DND-41 (cell line): ENCODE results near the gene SGPL1.

Experiments
- ATAC-seq: fragments of 200-7000 bp; cut with Tn5 transposase; 3 replicates; pipeline ENCODE4 v1.9.1; 2021; ENCODE audit warnings: low read depth; ENCODE audit not compliant: insufficient read depth
- DNase-seq: peaks from one replicate; pipeline ENCODE4 v3.0.0-alpha.2; 2020
- H2AFZ ChIP-seq: 2 replicates; pipeline ENCODE4 v1.6.0; 2012; ENCODE audit warnings: low read depth, low read length
- H3K27ac ChIP-seq: 2 replicates; pipeline ENCODE4 v1.5.1; 2012; ENCODE audit warnings: low read length, inconsistent platforms
- H3K27me3 ChIP-seq: fragments of 200-600 bp; sonication (generic); 2 replicates; pipeline ENCODE4 v1.6.0; 2012; ENCODE audit warnings: low read length, mild to moderate bottlenecking, inconsistent platforms; ENCODE audit not compliant: insufficient read depth, poor library complexity
- H3K36me3 ChIP-seq: 2 replicates; pipeline ENCODE4 v1.5.1; 2012; ENCODE audit warnings: low read length, inconsistent platforms; ENCODE audit not compliant: insufficient read depth
- H3K4me1 ChIP-seq: 2 replicates; pipeline ENCODE4 v1.5.1; 2012; ENCODE audit warnings: mild to moderate bottlenecking, low read length; ENCODE audit not compliant: insufficient read depth
- H3K4me2 ChIP-seq: 2 replicates; pipeline ENCODE4 v1.6.0; 2012; ENCODE audit warnings: mild to moderate bottlenecking, moderate library complexity, low read length, inconsistent platforms; ENCODE audit not compliant: insufficient read depth
- H3K4me3 ChIP-seq, 2 experiments: fragments of 200-600 bp in 1 of 2; shearing (Covaris generic) in 1 of 2; 2 replicates each; pipeline ENCODE4 v1.5.1; 2012 to 2016; ENCODE audit warnings: inconsistent platforms in 2 of 2, low read length in 2 of 2, mild to moderate bottlenecking in 2 of 2, low read depth in 1 of 2, moderate library complexity in 1 of 2
- H3K79me2 ChIP-seq: 2 replicates; pipeline ENCODE4 v1.6.0; 2012; ENCODE audit warnings: low read length, inconsistent platforms; ENCODE audit not compliant: insufficient read depth
- H3K9ac ChIP-seq: 2 replicates; pipeline ENCODE4 v1.6.0; 2012; ENCODE audit warnings: low read depth, mild to moderate bottlenecking, inconsistent platforms, low read length, moderate library complexity
- H3K9me3 ChIP-seq: 2 replicates; pipeline ENCODE4 v1.5.1; 2012; ENCODE audit warnings: low read length, moderate library complexity, mild to moderate bottlenecking, inconsistent platforms; ENCODE audit not compliant: insufficient read depth, severe bottlenecking
- H4K20me1 ChIP-seq: 2 replicates; pipeline ENCODE4 v1.6.0; 2012; ENCODE audit warnings: low read length; ENCODE audit not compliant: insufficient read depth
- EZH2 ChIP-seq: IDR thresholded peaks from 3 replicates; pipeline ENCODE4 v1.6.1; 2012; ENCODE audit warnings: borderline replicate concordance, low read depth, mild to moderate bottlenecking, moderate library complexity, low read length, inconsistent platforms; ENCODE audit not compliant: severe bottlenecking
- TF ChIP-seq, protein P1 (sequence below): IDR thresholded peaks from 2 replicates; pipeline ENCODE4 v1.5.1; 2012; ENCODE audit warnings: borderline replicate concordance, low read length, moderate library complexity, mild to moderate bottlenecking; ENCODE audit not compliant: poor library complexity, severe bottlenecking; ENCODE audit errors: extremely low read depth

SGPL1 gene

DNA sequence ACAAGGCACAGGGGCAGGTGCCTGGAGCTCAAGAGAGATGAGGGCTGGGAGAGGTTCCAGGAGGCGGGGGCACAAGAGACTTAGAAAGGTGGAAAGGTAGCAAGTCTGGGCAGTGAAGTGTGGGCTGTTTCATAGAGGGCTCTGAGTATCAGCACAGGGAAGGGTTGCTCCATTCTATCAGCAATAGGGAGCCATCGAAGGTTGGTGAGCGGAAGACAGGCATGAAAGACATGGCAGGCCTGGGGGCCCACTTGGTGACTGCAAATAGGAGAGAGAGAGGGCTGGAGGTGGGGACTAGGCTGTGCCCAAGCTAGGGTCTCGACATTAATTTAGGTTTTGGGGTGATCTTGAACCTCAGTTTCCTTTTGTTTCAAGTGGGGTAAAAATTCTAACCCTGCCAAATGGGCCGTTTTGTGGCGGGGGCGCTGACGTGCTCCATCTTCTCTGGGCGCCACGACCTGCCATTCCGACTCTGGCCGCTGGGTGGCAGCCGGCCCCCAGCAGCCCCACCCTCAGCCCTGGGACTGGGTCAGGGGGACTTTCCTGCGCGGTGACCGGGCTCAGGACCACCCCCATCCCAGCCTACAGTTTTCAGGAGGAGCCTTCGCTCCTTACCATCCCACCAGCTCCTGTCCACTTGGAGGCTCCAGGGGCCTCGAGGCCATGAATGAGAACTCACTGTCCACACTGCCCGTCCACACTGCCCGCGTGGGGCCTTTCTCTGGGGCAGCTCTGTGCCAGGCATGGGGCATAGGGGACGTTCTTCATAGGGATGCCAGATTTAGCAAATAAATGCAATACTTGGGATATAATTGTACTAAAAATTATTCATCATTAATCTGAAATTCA, 109.9 kb downstream of the SGPL1 start:
- Histone ChIP-seq H3K36me3 (no peaks in the 10 kb centered on the region), H4K20me1 (no peaks in the 10 kb centered on the region), H3K4me3 (no peak overlapping the region), H2AFZ (no peak overlapping the region), H3K4me2 (no peak overlapping the region), H3K27ac (no peak overlapping the region), H3K4me1 (no peaks in the 10 kb centered on the region), H3K9me3 (no peaks in the 10 kb centered on the region), H3K27me3 (peaks cover 4% of the 10 kb centered on the region), H3K9ac (no peak overlapping the region), H3K79me2 (no peaks in the 10 kb centered on the region)
- peak; percentile 57 for DNase-seq
- TF ChIP-seq EZH2: no peak
- TF ChIP-seq, protein P1, sequence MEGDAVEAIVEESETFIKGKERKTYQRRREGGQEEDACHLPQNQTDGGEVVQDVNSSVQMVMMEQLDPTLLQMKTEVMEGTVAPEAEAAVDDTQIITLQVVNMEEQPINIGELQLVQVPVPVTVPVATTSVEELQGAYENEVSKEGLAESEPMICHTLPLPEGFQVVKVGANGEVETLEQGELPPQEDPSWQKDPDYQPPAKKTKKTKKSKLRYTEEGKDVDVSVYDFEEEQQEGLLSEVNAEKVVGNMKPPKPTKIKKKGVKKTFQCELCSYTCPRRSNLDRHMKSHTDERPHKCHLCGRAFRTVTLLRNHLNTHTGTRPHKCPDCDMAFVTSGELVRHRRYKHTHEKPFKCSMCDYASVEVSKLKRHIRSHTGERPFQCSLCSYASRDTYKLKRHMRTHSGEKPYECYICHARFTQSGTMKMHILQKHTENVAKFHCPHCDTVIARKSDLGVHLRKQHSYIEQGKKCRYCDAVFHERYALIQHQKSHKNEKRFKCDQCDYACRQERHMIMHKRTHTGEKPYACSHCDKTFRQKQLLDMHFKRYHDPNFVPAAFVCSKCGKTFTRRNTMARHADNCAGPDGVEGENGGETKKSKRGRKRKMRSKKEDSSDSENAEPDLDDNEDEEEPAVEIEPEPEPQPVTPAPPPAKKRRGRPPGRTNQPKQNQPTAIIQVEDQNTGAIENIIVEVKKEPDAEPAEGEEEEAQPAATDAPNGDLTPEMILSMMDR: peak; percentile 85
- ATAC-seq: peak; percentile 88

DNA sequence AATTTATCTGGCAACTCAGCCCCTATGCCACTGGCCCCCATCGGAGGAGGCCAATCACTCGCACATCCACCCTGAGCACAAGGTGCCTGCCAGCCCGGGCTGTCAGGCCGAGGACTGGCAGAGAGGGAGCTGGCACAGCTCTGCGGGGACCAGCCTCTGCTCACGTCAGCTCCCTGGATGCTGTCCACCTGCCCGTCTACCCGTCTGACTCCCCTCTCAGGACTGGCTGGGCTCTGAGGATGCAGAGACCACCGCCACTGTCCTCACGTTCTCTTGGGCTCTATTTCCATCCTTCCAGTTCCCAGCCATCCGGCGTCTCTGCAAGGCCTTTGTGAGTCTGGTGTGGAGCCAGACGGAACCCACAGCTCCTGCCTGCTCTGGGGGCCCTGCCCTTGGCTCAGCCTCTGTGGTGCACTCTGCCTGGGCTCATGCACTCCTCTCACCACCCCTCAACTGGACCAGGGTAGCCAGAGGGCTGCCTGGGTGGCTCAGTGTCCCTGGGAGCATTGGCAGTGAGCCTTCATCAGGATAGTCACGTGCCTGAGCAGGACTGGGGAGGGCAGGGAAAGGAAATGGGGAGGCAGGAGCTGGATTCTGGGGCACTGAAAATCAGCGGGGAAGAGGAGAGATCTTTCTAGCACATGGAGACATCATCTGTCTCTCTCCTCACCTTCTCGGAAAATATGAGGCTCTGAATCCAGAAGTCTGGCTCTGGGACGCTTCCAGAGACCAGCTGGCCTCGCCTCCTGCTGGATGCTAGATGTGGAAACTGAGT, 110.7 kb downstream of the SGPL1 start:
- H3K4me1 ChIP-seq: no peaks in the 10 kb centered on the region
- H3K27me3 ChIP-seq: peaks cover 4% of the 10 kb centered on the region
- no peak overlapping the region for H3K4me3 ChIP-seq
- H2AFZ ChIP-seq: no peak overlapping the region
- DNase-seq (no peak), ATAC-seq (no peak)
- no peak overlapping the region for H3K9ac ChIP-seq
- no peaks in the 10 kb centered on the region for H4K20me1 ChIP-seq
- no peaks in the 10 kb centered on the region for H3K36me3 ChIP-seq
- no peak overlapping the region for H3K27ac ChIP-seq
- no peaks in the 10 kb centered on the region for H3K79me2 ChIP-seq
- H3K4me2 ChIP-seq: no peak overlapping the region
- H3K9me3 ChIP-seq: no peaks in the 10 kb centered on the region
- TF ChIP-seq, protein P1: no peak
- no peak for TF ChIP-seq EZH2

DNA sequence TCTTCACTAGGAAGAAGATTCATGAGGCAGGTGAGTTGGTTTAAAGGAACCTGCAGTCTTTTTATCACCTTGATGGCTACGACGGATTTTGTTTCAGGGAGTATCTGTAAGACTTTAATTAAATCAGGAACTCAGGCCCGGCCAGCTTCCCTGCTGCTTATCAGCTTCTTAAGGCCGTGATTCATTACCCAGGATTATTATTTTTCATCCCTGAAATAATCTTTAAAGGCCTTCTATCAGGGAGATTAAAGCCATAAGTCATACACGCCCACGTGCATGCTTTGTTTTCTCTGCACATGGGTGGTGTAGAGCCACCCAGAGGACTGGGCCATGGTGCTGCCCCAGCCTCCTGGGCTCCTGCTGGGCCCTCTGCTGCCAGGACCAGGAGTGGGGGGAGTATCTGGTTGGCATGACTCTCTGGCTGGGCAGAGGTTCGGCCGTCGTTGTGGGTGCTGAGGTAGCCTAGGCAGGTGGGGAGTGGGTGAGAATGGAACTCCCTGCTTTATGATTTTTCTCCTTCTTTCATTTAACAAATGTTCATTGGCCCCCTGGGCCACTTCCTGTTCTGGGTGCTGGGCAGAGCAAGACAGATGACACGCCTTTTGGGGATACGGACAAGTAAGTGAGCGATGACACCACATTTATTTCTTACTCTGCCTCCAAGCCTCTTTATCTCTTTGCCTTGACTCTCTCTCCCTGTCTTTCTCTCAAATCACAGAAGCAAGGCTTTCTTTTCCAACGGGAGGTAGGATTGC, 111.6 kb downstream of the SGPL1 start:
- H4K20me1 ChIP-seq: no peaks in the 10 kb centered on the region
- H3K36me3 ChIP-seq: no peaks in the 10 kb centered on the region
- H3K9me3 ChIP-seq: no peaks in the 10 kb centered on the region
- ATAC-seq: no peak
- H3K79me2 ChIP-seq: no peaks in the 10 kb centered on the region
- H2AFZ ChIP-seq: no peak overlapping the region
- H3K27ac ChIP-seq: no peak overlapping the region
- H3K4me3 ChIP-seq: no peak overlapping the region
- H3K9ac ChIP-seq: no peak overlapping the region
- TF ChIP-seq, protein P1: no peak
- no peak for TF ChIP-seq EZH2
- no peak overlapping the region for H3K4me2 ChIP-seq
- no peaks in the 10 kb centered on the region for H3K4me1 ChIP-seq
- H3K27me3 ChIP-seq: peaks cover 4% of the 10 kb centered on the region
- no peak for DNase-seq
